GM12873 (cell line): Measurements from ENCODE around the gene PGAM5.

Experiments
- CTCF ChIP-seq: IDR thresholded peaks from 2 replicates; pipeline ENCODE4 v1.5.1; 2012; ENCODE audit warnings: low read depth, mild to moderate bottlenecking, moderate library complexity, low read length, control low read depth; ENCODE audit not compliant: insufficient read depth; ENCODE audit errors: missing control alignments

PGAM5 gene

GRCh38 chr12:132731574-132731973 is 20.9 kb downstream of the PGAM5 start:
- no peak for TF ChIP-seq CTCF

GRCh38 chr12:132734206-132734605 is 23.6 kb downstream of the PGAM5 start:
- no peak for TF ChIP-seq CTCF

- no peak for TF ChIP-seq CTCF
Observed at GRCh38 chr12:132735496-132735895, 24.9 kb downstream of the PGAM5 start.

GRCh38 chr12:132736378-132736777 is 25.7 kb downstream of the PGAM5 start:
- TF ChIP-seq CTCF: no peak

GRCh38 chr12:132736913-132737312 is 26.3 kb downstream of the PGAM5 start:
- TF ChIP-seq CTCF: no peak

GRCh38 chr12:132739600-132740312 is 29.1 kb downstream of the PGAM5 start:
- no peak for TF ChIP-seq CTCF

GRCh38 chr12:132740313-132740646 is 29.6 kb downstream of the PGAM5 start:
- TF ChIP-seq CTCF: no peak
